Cardiac muscle cell (in vitro differentiated cells and primary cell): Measurements from ENCODE around the gene LRRC8A. TPM values are rescaled to one million over a fixed set of nuclear protein-coding genes. Genes with fewer than 3 reads are reported as not detected.
"Not testable (repeated sequence)": the region's sequence is repeated elsewhere in the genome, so short reads cannot be mapped to it uniquely, and the experiment has no call there.

Source experiments
- DNase-seq, 2 donors: peaks; one replicate each; pipeline versions ENCODE4 v3.0.0 to v3.0.0-alpha.2; 2010 to 2017; ENCODE audit warnings: low read depth in 1 of 2, low spot score in 1 of 2
- H3K27ac ChIP-seq: fragments of 200-600 bp; sonication (generic); 2 replicates; pipeline ENCODE4 v1.5.1; 2016
- H3K27me3 ChIP-seq: fragments of 200-600 bp; sonication (generic); 2 replicates; pipeline ENCODE4 v1.6.0; 2016; ENCODE audit warnings: control low read depth
- H3K36me3 ChIP-seq: fragments of 200-600 bp; sonication (generic); 2 replicates; pipeline ENCODE4 v1.5.1; 2016; ENCODE audit warnings: control low read depth
- H3K4me1 ChIP-seq: fragments of 200-600 bp; sonication (generic); 2 replicates; pipeline ENCODE4 v1.8.1; 2017; ENCODE audit warnings: low read depth, mild to moderate bottlenecking, mixed run types
- H3K4me3 ChIP-seq: fragments of 200-600 bp; sonication (generic); 2 replicates; pipeline ENCODE4 v1.5.1; 2016; ENCODE audit warnings: mild to moderate bottlenecking
- H3K9me3 ChIP-seq: fragments of 200-600 bp; sonication (generic); 2 replicates; pipeline ENCODE4 v1.5.1; 2017; ENCODE audit warnings: low read depth, mild to moderate bottlenecking, control low read depth
- polyA plus RNA-seq: library from polyadenylated mRNA; unstranded; fragments of >200 nt; fragmentation: Nextera tagmentation; extraction: Ambion mirVana; gene quantifications from 2 replicates; pipeline ENCODE4 v1.2.1, GENCODE V29; 2016
- total RNA-seq: library from RNA; depleted of rRNA; stranded (reverse); fragments of >200 nt; gene quantifications from 2 replicates; pipeline ENCODE4 v1.2.3, GENCODE V29; 2016
- TF ChIP-seq, protein P1 (sequence below): IDR thresholded peaks from 2 replicates; pipeline ENCODE4 v1.5.1; 2012; ENCODE audit warnings: low read depth, mild to moderate bottlenecking, low read length

LRRC8A gene
- total and polyA plus RNA-seq, 2 experiments from 2014 or later = 28.6 to 55.8 TPM

DNA sequence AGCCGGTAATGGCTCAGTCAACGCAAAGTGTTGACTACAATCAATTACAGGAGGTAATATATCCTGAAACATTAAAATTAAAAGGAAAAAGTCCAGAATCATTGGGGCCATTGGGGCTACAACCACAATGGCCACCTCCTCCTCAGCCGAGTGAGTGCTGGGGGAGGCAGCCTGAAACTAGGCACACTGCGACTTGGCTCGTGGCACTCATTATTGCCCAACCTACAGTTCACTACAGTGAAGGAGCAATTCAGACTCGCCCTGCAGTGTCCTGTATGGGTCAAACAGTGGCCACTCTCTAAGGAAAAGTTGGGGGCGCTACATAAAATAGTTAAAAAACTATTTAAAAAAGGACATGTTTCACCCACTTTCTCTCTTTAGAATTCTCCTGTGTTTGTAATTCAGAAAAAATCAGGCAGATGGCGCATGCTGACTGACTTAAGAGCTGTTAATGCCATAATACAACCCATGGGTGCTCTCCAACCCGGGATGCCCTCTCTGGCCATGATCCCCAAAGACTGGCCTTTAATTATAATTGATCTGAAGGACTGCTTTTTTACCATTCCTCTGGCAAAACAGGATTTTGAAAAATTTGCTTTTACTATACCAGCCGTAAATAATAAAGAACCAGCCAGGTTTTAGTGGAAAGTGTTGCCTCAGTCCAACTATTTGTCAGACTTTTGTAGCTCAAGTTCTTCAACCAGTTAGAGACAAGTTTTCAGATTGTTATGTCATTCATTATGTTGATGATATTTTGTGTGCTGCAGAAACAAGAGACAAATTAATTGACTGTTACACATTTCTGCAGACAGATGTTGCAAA is 29.9 kb upstream of the LRRC8A start:
- H3K27ac ChIP-seq, H3K36me3 ChIP-seq, H3K4me1 ChIP-seq, H3K9me3 ChIP-seq, H3K27me3 ChIP-seq, H3K4me3 ChIP-seq: not testable (repeated sequence)
- TF ChIP-seq, protein P1, sequence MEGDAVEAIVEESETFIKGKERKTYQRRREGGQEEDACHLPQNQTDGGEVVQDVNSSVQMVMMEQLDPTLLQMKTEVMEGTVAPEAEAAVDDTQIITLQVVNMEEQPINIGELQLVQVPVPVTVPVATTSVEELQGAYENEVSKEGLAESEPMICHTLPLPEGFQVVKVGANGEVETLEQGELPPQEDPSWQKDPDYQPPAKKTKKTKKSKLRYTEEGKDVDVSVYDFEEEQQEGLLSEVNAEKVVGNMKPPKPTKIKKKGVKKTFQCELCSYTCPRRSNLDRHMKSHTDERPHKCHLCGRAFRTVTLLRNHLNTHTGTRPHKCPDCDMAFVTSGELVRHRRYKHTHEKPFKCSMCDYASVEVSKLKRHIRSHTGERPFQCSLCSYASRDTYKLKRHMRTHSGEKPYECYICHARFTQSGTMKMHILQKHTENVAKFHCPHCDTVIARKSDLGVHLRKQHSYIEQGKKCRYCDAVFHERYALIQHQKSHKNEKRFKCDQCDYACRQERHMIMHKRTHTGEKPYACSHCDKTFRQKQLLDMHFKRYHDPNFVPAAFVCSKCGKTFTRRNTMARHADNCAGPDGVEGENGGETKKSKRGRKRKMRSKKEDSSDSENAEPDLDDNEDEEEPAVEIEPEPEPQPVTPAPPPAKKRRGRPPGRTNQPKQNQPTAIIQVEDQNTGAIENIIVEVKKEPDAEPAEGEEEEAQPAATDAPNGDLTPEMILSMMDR = peak; percentile 47
- peak; percentile 35 to 65 for DNase-seq

DNA sequence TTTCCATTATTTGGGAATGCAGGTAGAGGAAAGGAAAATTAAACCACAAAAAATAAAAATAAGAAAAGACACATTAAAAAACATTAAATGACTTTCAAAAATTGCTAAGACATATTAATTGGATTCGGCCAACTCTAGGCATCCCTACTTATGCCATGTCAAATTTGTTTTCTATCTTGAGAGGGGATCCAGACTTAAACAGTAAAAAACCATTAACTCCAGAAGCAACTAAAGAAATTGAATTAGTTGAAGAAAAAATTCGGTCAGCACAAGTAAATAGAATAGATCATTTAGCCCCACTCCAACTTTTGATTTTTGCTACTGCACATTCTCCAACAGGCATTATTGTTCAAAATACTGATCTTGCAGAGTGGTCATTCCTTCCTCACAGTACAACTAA is 29.3 kb upstream of the LRRC8A start:
- not testable (repeated sequence) for H3K27ac ChIP-seq, H3K4me1 ChIP-seq, DNase-seq

DNA sequence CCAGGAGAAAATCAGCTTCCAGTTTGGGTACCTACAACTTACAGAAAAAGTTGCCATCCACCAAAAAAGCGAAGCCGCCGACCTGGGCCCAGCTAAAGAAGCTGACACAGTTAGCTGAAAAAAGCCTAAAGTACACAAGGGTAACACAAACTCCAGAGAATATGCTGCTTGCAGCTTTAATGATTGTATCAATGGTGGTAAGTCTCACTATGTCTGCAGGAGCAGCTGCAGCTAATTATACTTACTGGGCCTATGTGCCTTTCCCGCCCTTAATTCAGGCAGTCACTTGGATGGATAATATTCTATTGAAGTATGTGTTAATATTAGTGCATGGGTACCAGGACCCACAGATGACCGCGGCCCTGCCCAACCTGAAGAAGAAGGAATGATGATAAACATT is 27.5 kb upstream of the LRRC8A start:
- not testable (repeated sequence) for H3K4me1 ChIP-seq, H3K4me3 ChIP-seq, H3K36me3 ChIP-seq

More for the DNA sequence above, 29.3 kb upstream of the LRRC8A start:
- not testable (repeated sequence) for H3K27me3 ChIP-seq, H3K36me3 ChIP-seq, H3K9me3 ChIP-seq, H3K4me3 ChIP-seq

GRCh38 chr9:128858476-128858875 is 23.5 kb upstream of the LRRC8A start:
- not testable (repeated sequence) for DNase-seq, H3K36me3 ChIP-seq, H3K4me1 ChIP-seq, H3K27ac ChIP-seq, H3K4me3 ChIP-seq, H3K27me3 ChIP-seq, H3K9me3 ChIP-seq

More for the DNA sequence above, 27.5 kb upstream of the LRRC8A start:
- H3K9me3 ChIP-seq, H3K27ac ChIP-seq, DNase-seq, H3K27me3 ChIP-seq: not testable (repeated sequence)

GRCh38 chr9:128860937-128861336 is 21.0 kb upstream of the LRRC8A start:
- TF ChIP-seq, protein P1 = no peak
- DNase-seq = no peak

DNA sequence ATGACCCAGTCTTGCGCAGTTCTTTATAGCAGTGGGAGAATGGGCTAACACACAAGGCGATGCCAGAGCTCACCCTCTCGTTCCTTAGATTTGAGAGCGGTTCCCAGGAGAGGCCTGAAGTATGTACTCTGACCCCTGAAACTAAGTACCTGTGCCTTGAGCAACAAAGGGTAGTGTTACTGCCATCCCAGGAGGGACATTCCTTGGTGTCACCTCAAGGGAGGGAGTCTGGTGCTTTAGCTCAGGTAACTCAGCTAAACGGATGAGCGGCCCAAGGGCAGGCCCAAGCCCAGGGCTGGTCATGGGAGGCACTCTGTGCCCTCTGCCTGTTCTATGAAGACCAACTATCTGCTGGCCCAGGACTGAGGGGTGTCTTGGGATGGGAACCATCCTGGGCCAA is 20.4 kb upstream of the LRRC8A start:
- DNase-seq = no peak
- TF ChIP-seq, protein P1 = no peak

More at GRCh38 chr9:128860937-128861336, 21.0 kb upstream of the LRRC8A start:
- Histone ChIP-seq H3K27ac (no peak overlapping the region), H3K9me3 (no peaks in the 10 kb centered on the region), H3K4me1 (no peaks in the 10 kb centered on the region), H3K36me3 (no peaks in the 10 kb centered on the region), H3K4me3 (no peak overlapping the region), H3K27me3 (no peaks in the 10 kb centered on the region)

DNA sequence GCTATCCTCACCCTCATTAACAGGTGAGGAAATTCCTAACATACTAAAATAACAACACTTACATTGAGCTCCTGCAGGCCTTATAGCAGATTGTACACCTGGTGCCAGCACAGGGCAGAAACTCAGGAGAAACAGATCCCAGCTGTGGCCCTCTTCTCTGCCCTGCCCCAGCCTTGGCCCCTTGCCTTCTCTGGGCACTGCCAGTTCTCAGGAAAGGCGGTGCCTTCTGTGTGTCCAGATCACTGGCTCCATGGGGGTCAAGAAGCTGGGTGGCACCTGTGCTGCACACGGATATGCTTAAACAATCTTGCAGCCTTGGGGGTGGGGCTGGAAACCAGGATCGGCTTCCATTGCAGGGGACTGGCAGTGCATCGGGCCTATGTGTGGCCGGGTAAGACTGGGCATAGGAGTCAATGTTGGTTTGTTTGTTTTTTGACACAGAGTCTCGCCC is 19.5 kb upstream of the LRRC8A start:
- Histone ChIP-seq H3K4me3 (no peak overlapping the region), H3K9me3 (no peaks in the 10 kb centered on the region), H3K36me3 (no peaks in the 10 kb centered on the region), H3K27ac (no peak overlapping the region), H3K27me3 (no peaks in the 10 kb centered on the region), H3K4me1 (no peaks in the 10 kb centered on the region)
- DNase-seq = no peak
- TF ChIP-seq, protein P1 = no peak

More for the DNA sequence above, 20.4 kb upstream of the LRRC8A start:
- Histone ChIP-seq H3K9me3 (no peaks in the 10 kb centered on the region), H3K27ac (no peak overlapping the region), H3K4me1 (no peaks in the 10 kb centered on the region), H3K36me3 (no peaks in the 10 kb centered on the region), H3K27me3 (no peaks in the 10 kb centered on the region), H3K4me3 (no peak overlapping the region)
